Activated naive CD4-positive, alpha-beta T cell treated with anti-CD3 and anti-CD28 coated beads for 36 hours (primary cell): Measurements from ENCODE around the gene SEC22B. TPM values are rescaled to one million over a fixed set of nuclear protein-coding genes. Genes with fewer than 3 reads are reported as not detected.
"Not testable (repeated sequence)": the region's sequence is repeated elsewhere in the genome, so short reads cannot be mapped to it uniquely, and the experiment has no call there.

Experiments used
- CTCF ChIA-PET: fragments of 350-600 bp; sonication (Branson Sonifier 250); formaldehyde crosslinking; loops from one replicate; lab custom pipeline; 2021; ENCODE audit warnings: antibody characterized with exemption; lab: Charles Lee
- DNase-seq: peaks from one replicate; pipeline ENCODE4 v3.0.0-alpha.2; 2020
- H3K27ac Mint-ChIP-seq: one replicate; pipeline ENCODE4 v1.8.0; 2021; ENCODE audit warnings: mild to moderate bottlenecking, mixed read lengths
- H3K27me3 Mint-ChIP-seq: one replicate; pipeline ENCODE4 v1.8.0; 2021; ENCODE audit warnings: low read depth, mixed read lengths
- H3K36me3 Mint-ChIP-seq: one replicate; pipeline ENCODE4 v1.8.0; 2021; ENCODE audit warnings: low read depth, mixed read lengths
- H3K4me1 Mint-ChIP-seq: one replicate; pipeline ENCODE4 v1.8.0; 2021; ENCODE audit warnings: low read depth, mixed read lengths
- H3K4me3 Mint-ChIP-seq: one replicate; pipeline ENCODE4 v1.8.0; 2021; ENCODE audit warnings: mild to moderate bottlenecking, moderate library complexity, mixed read lengths
- H3K9me3 Mint-ChIP-seq: one replicate; pipeline ENCODE4 v1.8.0; 2021; ENCODE audit warnings: mixed read lengths
- intact Hi-C: fragments of 100-400 bp; cut with micrococcal nuclease; formaldehyde crosslinking; loops from one replicate; pipeline ENCODE4 v1.15.1; 2023
- total RNA-seq, 2 experiments: library from RNA; stranded (reverse); gene quantifications; one replicate each; pipeline ENCODE4 v1.2.3, GENCODE V29; 2021

SEC22B gene
- total RNA-seq, 2 experiments from 2014 or later: 24.1 to 24.8 TPM

DNA sequence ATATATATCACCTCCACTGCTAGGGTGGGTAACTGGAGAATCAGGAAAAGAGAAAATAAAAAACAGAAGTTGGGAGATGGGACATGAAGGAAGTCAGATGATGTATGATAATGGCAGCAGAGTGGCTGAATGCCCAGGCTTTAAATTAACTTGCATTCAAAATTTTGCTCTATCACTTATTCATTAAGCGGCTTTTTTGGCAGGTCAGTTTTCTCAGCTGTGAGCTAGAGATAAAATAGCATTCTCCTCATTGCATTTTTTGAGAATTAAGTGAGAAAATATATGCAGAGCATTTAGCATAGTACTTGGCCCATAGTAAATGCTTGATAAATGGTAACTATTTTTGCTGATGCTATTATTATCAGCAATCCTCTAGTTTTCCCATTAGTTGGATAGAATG, 74.7 kb downstream of the SEC22B start:
- DNase-seq, H3K36me3 Mint-ChIP-seq, H3K27ac Mint-ChIP-seq, H3K4me3 Mint-ChIP-seq, H3K9me3 Mint-ChIP-seq, CTCF ChIA-PET, H3K27me3 Mint-ChIP-seq, intact Hi-C loops: not testable (repeated sequence)
- peaks cover 17% of the 10 kb centered on the region for H3K4me1 Mint-ChIP-seq

Other genes starting within 250 kb of the SEC22B start
- 10 to 100 TPM; 43.9 to 45.6 TPM for gene NOTCH2, start 106.9 kb downstream of the SEC22B start, total RNA-seq
- gene NBPF8, start 238.5 kb upstream of the SEC22B start, total RNA-seq: 10 to 100 TPM; 28.0 to 28.8 TPM